Measurements from ENCODE around the gene TIMM9.
"Not testable (repeated sequence)": the region's sequence is repeated elsewhere in the genome, so short reads cannot be mapped to it uniquely, and the experiment has no call there.

The TIMM9 gene, protein sequence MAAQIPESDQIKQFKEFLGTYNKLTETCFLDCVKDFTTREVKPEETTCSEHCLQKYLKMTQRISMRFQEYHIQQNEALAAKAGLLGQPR

DNA sequence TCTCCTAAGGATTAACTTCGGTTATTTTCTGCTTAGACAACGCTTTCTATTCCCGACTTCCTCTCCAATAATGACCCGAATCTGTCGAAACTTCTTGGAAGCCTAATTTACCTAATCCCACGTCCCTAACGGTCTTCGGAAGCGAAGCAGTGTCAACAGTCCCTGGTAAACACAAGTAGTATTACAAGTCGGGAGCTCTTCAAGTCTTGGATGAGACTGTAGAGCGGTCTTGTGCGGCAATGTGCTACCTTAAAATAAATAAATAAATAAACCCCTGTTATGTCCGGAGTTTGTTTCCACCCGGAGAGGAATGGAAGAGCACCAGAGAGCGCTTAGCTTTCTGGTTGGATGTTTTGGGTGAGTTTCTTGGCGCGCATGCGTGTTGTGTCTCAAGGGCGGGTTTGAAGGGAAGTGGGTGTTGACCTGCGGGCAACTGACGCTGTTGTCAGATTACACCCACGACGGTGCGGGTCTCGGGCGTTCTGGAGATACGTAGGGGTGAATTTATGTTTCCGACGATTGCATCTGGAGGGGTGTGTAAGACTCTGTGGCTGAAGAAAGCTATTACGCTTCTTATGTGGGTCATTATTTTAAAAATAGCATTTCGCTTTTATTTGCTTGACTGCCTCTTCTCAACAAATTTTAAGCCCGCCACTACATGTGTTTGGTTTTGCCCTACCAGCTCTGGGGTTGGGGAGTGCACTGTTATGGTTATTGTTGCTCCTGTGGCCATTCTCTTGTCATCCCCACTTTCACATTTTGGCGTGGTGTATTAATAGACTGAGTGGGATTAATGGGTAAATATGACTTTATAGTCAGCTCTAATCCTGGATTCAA, at the start of gene TIMM9, which contains the start of gene KIAA0586:
Gene TIMM9, minus strand, starts transcription at position 251 of the 837 bp plus-strand sequence. CDS start 15,586 bp downstream, outside the sequence.
Gene KIAA0586, plus strand, starts transcription at position 439 of the 837 bp plus-strand sequence. CDS start 546 bp downstream, outside the sequence.
- DNase-seq (ENCODE audit: low spot score): peak; percentile 98

GRCh38 chr14:58476320-58476719, 49.0 kb upstream of the TIMM9 start:
- DNase-seq (ENCODE audit: low spot score): no peak

DNA sequence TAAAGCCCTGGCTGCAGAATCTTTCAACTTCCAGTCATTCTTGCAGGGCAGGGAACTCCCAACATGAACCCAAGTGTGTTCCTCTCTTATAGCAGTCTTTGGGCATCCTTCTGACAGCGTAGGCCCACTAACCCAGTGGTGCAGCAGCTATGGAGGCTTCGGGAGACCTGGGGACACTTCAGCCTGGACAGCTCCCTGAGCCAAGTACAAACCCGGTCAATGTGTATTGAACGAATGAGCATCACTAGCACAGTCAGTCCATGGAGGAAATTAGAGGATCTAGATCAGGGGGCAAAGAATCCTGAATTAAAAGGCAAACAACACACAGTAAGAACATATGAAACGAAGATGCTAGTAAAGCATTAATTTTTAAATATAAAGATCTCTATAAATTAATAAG, 42.0 kb upstream of the TIMM9 start:
- no peak for DNase-seq (ENCODE audit: low spot score)

DNA sequence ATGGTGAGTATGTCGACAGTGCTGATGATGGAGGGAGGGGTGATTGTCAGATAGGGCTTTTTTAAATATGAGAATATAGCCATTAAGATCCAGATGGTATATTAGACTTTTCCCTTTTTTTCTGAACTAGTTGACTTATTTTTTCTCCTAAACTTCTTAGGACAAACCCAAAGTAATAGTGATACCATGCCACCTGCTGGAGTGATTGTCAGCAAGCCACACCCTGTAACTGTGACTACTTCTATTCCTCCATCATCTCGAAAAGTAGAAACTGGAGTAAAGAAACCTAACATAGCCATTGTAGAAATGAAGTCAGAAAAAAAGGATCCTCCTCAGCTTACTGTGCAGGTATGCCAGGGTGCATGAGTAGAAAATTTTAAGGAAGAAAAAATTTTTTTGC, 40.2 kb upstream of the TIMM9 start:
- no peak for DNase-seq (ENCODE audit: low spot score)

GRCh38 chr14:58466459-58466858, 39.1 kb upstream of the TIMM9 start:
- no peak for DNase-seq (ENCODE audit: low spot score)

DNA sequence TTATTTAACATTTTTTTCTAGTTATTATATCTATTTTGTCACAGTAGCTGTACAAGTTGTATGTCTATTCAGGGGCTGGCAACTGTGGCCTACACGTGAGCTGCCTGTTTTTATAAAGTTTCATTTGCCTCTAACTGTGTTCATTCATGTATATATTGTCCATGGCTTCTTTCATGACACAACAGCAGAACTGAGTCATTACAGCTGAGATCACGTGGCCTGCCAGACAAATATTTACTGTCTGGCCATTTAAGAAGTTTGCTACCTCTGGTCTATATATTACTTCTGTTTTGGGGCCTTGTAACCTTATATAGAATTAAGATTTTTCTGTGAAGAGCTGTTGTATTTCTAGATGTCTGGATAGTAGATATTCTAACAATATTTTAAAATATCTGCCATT, 38.1 kb upstream of the TIMM9 start:
- DNase-seq (ENCODE audit: low spot score): no peak

- DNase-seq (ENCODE audit: low spot score): no peak
These were observed 37.3 kb upstream of the TIMM9 start for GRCh38 chr14:58464652-58465051.

DNA sequence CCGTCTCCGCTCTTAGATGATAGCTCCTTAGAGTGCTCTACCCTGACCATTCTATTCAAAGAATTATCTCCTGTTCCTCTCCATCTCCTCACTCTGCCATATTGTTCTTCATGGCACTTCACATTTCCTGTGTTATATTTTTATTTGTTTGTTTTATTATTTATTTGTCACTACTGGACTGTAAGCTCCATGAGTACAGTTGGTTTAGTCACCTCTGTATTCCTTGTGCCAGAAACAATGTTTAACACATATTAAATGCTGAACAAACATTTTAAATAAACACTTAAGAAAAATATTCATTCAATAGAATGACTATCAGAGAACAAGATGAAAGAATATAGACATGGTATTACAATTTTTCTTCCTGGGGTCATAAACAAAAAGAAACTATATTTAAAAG, 35.8 kb upstream of the TIMM9 start:
- no peak for DNase-seq (ENCODE audit: low spot score)

DNA sequence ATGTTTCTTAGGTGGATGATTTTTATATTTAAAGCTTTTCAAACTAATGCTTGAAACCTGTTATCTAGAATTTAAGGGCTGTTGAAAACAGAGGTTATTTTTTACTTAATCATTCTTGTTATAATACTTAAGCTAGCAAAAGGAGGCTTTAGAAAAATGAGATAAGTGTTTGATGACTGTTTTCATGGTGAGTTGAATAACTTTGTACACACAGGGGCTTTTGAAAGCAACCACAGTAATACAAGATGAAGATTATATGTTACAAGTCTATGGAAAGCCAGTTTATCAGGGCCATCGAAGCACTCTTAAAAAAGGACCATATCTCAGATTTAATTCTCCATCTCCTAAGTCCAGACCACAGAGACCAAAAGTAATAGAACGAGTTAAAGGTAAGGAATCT, 33.4 kb upstream of the TIMM9 start:
- no peak for DNase-seq (ENCODE audit: low spot score)

DNA sequence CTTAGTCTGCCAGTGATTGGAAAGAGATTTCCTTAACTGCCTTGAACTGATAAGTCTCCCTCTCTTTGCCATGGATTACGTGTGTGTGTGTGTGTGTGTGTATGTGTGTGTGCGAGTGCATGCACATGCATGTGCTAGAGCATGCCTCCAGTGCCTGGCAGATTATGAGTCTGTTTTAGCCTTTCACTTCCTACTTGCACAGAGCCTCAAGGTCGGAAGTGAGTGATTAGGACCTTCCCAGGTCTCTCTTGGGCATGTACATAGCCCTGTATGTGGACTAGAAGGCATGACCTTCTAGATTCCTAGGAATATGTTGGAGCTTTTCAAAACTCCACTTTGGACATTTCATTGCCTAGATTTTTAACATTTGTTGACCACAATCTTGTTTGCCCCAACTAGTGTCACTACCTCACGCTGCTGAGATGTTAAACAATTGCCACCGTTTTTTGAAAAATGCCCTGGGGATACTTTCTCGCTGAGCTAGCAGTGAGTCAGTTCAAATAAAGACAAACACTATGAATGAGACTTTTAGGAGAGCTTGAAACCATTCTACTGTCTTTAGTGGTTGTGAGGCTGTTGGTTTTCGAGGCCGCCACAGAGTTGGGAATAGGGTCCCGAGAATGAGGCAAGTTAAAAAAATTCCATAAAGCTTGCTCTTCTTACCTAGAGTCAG, 28.4 kb upstream of the TIMM9 start:
- DNase-seq (ENCODE audit: low spot score): no peak

DNA sequence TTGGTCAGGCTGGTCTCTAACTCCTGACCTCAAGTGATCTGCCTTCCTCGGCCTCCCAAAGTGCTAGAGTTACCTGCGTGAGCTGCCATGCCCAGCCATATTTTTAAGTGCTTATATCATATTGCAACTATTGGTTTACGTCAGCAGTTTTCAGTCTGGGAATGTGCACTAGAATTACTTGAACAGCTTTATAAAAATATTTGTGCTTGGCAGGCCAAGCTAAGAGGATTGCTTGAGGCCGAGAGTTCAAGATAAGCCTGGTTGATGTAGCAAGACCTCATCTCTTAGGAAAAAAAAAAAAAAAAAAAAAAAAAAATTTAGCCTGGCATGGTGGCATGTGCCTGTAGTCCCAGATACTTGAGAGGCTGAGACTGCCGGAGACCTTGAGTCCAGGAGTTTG, 17.3 kb upstream of the TIMM9 start:
- no peak for DNase-seq (ENCODE audit: low spot score)

- DNase-seq (ENCODE audit: low spot score): no peak
These were observed 12.1 kb upstream of the TIMM9 start for GRCh38 chr14:58439476-58439875.

DNA sequence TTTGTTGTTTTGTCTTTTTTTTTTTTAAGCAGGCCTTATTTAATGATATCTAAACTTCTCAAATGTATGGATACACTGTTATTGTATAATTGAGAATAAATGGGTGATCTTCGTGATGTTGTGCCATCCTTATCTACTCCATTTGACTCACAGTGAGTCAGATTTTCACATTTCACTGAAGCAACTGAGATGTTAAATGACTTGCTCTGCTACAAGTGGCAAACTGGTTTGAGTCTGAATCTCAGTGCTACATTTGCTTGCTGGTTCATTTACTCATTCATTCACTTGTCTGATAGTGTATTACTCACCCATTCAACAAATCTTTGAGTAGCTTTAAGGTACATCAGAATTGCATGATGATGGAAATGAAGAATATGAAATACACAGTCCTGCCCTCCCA, 2.8 kb upstream of the TIMM9 start:
- peak; percentile 2 for DNase-seq (ENCODE audit: low spot score)

- peak; percentile 20 for DNase-seq (ENCODE audit: low spot score)
These were observed 870 bp upstream of the TIMM9 start for GRCh38 chr14:58428118-58428683.

DNA sequence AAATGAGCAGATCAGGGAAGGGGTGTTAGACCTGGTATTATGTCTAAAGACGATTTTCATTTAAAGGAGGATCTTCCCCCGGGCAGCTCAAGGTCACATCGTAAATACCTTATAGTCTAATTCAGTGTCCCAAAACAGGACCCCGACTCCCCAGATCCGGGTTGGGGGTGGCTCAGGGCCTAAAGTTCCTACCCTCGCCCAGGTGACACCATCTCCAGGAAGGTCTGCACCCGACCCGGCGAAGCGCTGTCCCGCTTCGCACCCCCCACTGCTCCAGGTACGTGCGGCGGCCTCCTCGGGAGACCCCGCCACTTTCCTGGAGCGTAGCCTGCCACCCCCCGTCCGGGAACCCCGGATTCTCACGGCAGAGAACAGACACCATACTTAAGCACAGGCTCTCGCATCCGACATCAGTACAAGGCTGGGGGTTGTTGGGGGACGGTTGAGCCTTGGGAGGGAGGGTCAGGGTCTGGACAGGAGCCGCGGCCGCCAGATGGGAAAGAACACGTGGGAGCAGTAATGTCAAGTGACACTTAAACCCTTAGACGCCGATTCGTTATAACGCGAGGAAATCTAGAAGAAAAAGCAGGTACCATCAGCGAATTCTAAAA, 556 bp downstream of the TIMM9 start:
- DNase-seq (ENCODE audit: low spot score): no peak

- DNase-seq (ENCODE audit: low spot score): not testable (repeated sequence)
These were observed 10.4 kb downstream of the TIMM9 start for GRCh38 chr14:58416934-58417333.

GRCh38 chr14:58415636-58416547, 11.4 kb downstream of the TIMM9 start:
- no peak for DNase-seq (ENCODE audit: low spot score)

DNA sequence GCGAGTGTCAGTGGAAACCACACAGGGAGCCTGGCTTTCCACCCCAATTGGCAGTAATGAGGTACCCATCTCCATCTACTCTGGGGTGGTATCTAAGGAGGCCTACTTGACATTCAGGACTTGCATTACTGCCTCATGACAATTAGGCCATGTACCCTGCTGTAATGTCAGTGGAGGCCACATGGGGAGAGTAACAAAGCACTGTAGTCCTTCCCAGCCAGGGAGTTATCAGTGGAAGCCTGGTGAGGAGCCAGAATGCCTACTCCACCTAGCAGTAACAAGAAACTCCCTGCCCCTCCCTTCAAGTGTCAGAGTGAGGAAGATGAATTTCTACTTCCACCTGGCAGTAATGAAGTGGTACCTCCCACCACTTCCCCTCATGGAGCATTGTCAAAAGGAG, 12.5 kb downstream of the TIMM9 start:
- DNase-seq (ENCODE audit: low spot score): no peak

DNA sequence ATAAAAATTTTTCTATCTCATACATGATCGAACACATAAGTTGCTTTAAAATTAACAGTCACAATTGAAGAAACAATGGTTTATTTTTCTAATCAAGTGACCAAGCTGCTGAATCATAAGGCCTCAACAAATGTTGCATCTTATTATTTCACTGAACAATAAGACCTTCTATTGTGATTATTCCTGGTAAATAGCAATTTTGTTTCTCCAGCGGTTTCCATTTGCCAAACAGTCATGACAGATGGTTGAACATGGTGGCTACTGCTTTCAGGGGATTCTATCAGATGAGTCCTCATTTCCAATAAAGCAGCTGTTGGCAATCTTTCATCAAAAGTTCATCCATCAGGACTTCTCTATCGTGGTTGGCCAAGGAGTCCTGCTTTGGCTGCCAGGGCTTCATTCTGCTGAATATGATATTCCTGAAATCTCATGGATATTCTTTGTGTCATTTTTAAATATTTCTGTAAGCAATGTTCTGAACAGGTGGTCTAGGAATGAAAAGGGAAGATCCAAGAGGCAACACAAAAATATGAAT, 18.6 kb downstream of the TIMM9 start:
- no peak for DNase-seq (ENCODE audit: low spot score)

- no peak for DNase-seq (ENCODE audit: low spot score)
These were observed 25.7 kb downstream of the TIMM9 start for GRCh38 chr14:58401587-58401986.

DNA sequence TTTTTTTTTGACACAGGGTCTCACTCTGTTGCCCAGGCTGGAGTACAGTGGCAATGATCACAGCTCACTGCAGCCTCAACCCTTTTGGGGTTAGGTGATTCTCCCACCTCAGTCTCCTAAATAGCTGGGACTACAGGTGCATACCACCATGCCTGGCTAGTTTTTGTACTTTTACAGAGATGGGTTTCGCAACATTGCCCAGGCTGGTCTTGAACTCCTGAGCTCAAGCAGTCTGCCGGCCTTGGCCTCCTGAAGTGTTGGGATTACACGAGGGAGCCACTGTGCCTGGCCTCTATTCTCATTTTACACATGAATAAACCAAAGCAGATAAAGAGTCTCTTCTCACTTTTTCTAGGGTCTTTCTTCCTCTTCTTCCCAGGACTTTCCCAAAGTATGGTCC, 28.4 kb downstream of the TIMM9 start:
- no peak for DNase-seq (ENCODE audit: low spot score)
